Mammary epithelial cell (primary cell): Measurements from ENCODE around the gene CNTNAP2.

ENCODE experiments used
- EZH2 ChIP-seq: IDR thresholded peaks from 2 replicates; pipeline ENCODE4 v1.6.1; 2012; ENCODE audit warnings: low read length, inconsistent platforms, borderline replicate concordance
- TF ChIP-seq, protein P1 (sequence below), 2 donors: IDR thresholded peaks in 1 of 2; conservative IDR thresholded peaks in 1 of 2; 2 replicates each; pipeline ENCODE4 v1.5.1; 2011 to 2012; ENCODE audit warnings: inconsistent platforms in 2 of 2, low read length in 2 of 2, mild to moderate bottlenecking in 2 of 2, control low read depth in 1 of 2, low read depth in 1 of 2; ENCODE audit not compliant: insufficient read depth in 1 of 2; ENCODE audit errors: extremely low read depth in 1 of 2

DNA sequence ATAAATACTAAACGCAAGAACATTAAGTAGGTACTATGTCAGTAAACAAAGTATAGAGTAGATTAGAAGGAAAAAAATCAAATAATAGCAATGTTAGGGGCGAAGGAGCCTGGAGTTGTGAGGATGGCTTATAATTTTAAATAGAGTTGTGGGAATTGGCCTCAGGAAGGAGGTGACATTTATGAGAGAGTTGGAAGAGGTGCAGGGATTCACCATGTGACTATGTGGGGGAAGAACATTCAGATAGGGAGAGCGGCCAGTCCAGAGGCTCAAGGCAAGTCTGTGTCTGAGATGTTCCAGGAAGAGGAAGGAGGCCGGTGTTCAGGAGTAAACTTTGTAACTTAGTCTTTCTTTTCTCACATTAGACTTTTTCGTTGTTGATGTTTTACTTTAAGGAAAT is 1695.3 kb downstream of the CNTNAP2 start:
- TF ChIP-seq, protein P1, sequence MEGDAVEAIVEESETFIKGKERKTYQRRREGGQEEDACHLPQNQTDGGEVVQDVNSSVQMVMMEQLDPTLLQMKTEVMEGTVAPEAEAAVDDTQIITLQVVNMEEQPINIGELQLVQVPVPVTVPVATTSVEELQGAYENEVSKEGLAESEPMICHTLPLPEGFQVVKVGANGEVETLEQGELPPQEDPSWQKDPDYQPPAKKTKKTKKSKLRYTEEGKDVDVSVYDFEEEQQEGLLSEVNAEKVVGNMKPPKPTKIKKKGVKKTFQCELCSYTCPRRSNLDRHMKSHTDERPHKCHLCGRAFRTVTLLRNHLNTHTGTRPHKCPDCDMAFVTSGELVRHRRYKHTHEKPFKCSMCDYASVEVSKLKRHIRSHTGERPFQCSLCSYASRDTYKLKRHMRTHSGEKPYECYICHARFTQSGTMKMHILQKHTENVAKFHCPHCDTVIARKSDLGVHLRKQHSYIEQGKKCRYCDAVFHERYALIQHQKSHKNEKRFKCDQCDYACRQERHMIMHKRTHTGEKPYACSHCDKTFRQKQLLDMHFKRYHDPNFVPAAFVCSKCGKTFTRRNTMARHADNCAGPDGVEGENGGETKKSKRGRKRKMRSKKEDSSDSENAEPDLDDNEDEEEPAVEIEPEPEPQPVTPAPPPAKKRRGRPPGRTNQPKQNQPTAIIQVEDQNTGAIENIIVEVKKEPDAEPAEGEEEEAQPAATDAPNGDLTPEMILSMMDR (conservative IDR thresholded peaks at IDR 0.05 in 1 of 2, IDR thresholded peaks at IDR 0.05 in 1 of 2; ENCODE audit: extremely low read depth in 1 of 2, insufficient read depth in 1 of 2, low read depth in 1 of 2, low read length in 2 of 2) = no peak
- no peak for TF ChIP-seq EZH2
